Coronary artery (tissue), 2 donors: ENCODE measurements around the gene KLHL24.
A peak's percentile ranks its signal among the peaks of the same experiment; 100 is the strongest.
"Not testable (repeated sequence)": the region's sequence is repeated elsewhere in the genome, so short reads cannot be mapped to it uniquely, and the experiment has no call there.

Experiments
- DNase-seq: peaks from one replicate; pipeline ENCODE4 v3.0.0-alpha.2; 2017; ENCODE audit warnings: low spot score
- H3K27ac ChIP-seq, 2 donors: fragments of 200-600 bp; sonication (generic); one replicate each; pipeline ENCODE4 v1.5.1; 2016 to 2019
- H3K4me3 ChIP-seq: fragments of 200-600 bp; sonication (generic); 2 replicates; pipeline ENCODE4 v1.5.1; 2016; ENCODE audit warnings: mild to moderate bottlenecking, moderate library complexity
- CTCF ChIP-seq: fragments of 200-600 bp; sonication (generic); IDR thresholded peaks from one replicate; pipeline ENCODE4 v1.5.1; 2019; ENCODE audit warnings: antibody characterized with exemption

KLHL24 gene

GRCh38 chr3:183698756-183699155 lies 63.3 kb downstream of the KLHL24 start:
- DNase-seq = no peak
- Histone ChIP-seq H3K4me3 (peak overlapping the region; percentile 100), H3K27ac (peak overlapping the region; percentile 91 to 95)
- TF ChIP-seq CTCF = no peak

GRCh38 chr3:183699238-183699947 lies 64.0 kb downstream of the KLHL24 start:
- Histone ChIP-seq H3K27ac (peak overlapping the region; percentile 91 to 95), H3K4me3 (peak overlapping the region; percentile 100)
- TF ChIP-seq CTCF = no peak
- DNase-seq = no peak

- no peak for DNase-seq
- TF ChIP-seq CTCF = no peak
- Histone ChIP-seq H3K4me3 (no peak overlapping the region), H3K27ac (no peak overlapping the region)
Measured at GRCh38 chr3:183701744-183702143, 66.3 kb downstream of the KLHL24 start.

GRCh38 chr3:183703892-183704291 lies 68.5 kb downstream of the KLHL24 start:
- H3K4me3 ChIP-seq, DNase-seq, H3K27ac ChIP-seq: not testable (repeated sequence)

- no peak for DNase-seq
- TF ChIP-seq CTCF = no peak
- Histone ChIP-seq H3K4me3 (no peak overlapping the region), H3K27ac (no peak overlapping the region)
Measured at GRCh38 chr3:183710231-183710630, 74.8 kb downstream of the KLHL24 start.

- Histone ChIP-seq H3K4me3 (no peak overlapping the region), H3K27ac (no peak overlapping the region)
- no peak for TF ChIP-seq CTCF
- DNase-seq = no peak
Measured at GRCh38 chr3:183711516-183711915, 76.1 kb downstream of the KLHL24 start.

GRCh38 chr3:183714622-183715021 lies 79.2 kb downstream of the KLHL24 start:
- no peak overlapping the region for H3K4me3 ChIP-seq
- TF ChIP-seq CTCF = no peak
- no peak for DNase-seq
- no peak overlapping the region for H3K27ac ChIP-seq
